Measurements from ENCODE around the gene DNPH1. TPM values are rescaled to one million over a fixed set of nuclear protein-coding genes. Genes with fewer than 3 reads are reported as not detected.
A peak's percentile ranks its signal among the peaks of the same experiment; 100 is the strongest.

DNPH1 gene
- total and polyA plus RNA-seq, 3 experiments from 2014 or later = 68.2 to 80.0 (median 68.3) TPM

GRCh38 chr6:43268355-43268700 lies 39.0 kb upstream of the DNPH1 start:
- H3K4me1 ChIP-seq (ENCODE audit: insufficient read depth, low read length) = peaks cover 5% of the 10 kb centered on the region
- Mint-ChIP-seq H3K27ac (no peak overlapping the region), H3K36me3 (no peaks in the 10 kb centered on the region), H3K27me3 (peaks cover 13 to 14% of the 10 kb centered on the region in 2 donors), H3K4me3 (peak overlapping the region in 3 of 7 donors; percentile 12 to 65 (median 15)), H3K4me1 (peaks cover 7 to 11% (median 8%) of the 10 kb centered on the region in 3 donors), H3K9me3 (no peaks in the 10 kb centered on the region)
- H3K27me3 ChIP-seq (ENCODE audit: insufficient read depth, low read length, poor library complexity, severe bottlenecking) = no peaks in the 10 kb centered on the region
- DNase-seq = no peak
- H3K27ac ChIP-seq (ENCODE audit: low read depth, low read length) = no peak overlapping the region
- ChIA-PET CTCF (interaction anchor here (1.3 to 1.8 kb wide), 2 partner anchors 14 to 130 kb away, joined by 5 to 7 read pairs; no protein-coding TSS in a partner anchor), POLR2A (no interaction called here)
- H3K36me3 ChIP-seq (ENCODE audit: insufficient read depth, low read length) = no peaks in the 10 kb centered on the region
- no peaks in the 10 kb centered on the region for H3K9me3 ChIP-seq (ENCODE audit: low read length)
- no peak overlapping the region for H3K4me3 ChIP-seq (ENCODE audit: low read length)

GRCh38 chr6:43267619-43268354 lies 38.5 kb upstream of the DNPH1 start:
- Mint-ChIP-seq H3K27ac (peak overlapping the region in 1 of 8 donors; percentile 29), H3K36me3 (no peaks in the 10 kb centered on the region), H3K4me3 (peak overlapping the region in 2 of 7 donors; percentile 23 to 46), H3K9me3 (no peaks in the 10 kb centered on the region), H3K4me1 (peaks cover 7 to 11% (median 8%) of the 10 kb centered on the region in 3 donors), H3K27me3 (peaks cover 13 to 14% of the 10 kb centered on the region in 2 donors)
- CTCF ChIA-PET = interaction anchor here (1.3 to 1.8 kb wide), 2 partner anchors 14 to 130 kb away, joined by 5 to 7 read pairs; no protein-coding TSS in a partner anchor
- Histone ChIP-seq H3K27ac (ENCODE audit: low read depth, low read length) (no peak overlapping the region), H3K36me3 (ENCODE audit: insufficient read depth, low read length) (no peaks in the 10 kb centered on the region), H3K27me3 (ENCODE audit: insufficient read depth, low read length, poor library complexity, severe bottlenecking) (no peaks in the 10 kb centered on the region), H3K9me3 (ENCODE audit: low read length) (no peaks in the 10 kb centered on the region), H3K4me3 (ENCODE audit: low read length) (no peak overlapping the region), H3K4me1 (ENCODE audit: insufficient read depth, low read length) (peaks cover 5% of the 10 kb centered on the region)
- POLR2A ChIA-PET = interaction anchor here (0.5 kb wide), 1 partner anchor 209 kb away, joined by 5 read pairs; no protein-coding TSS in a partner anchor
- DNase-seq = no peak

GRCh38 chr6:43265564-43265963 lies 36.3 kb upstream of the DNPH1 start:
- no peak for DNase-seq
- Mint-ChIP-seq H3K4me3 (no peak overlapping the region), H3K27ac (no peak overlapping the region), H3K9me3 (no peaks in the 10 kb centered on the region), H3K36me3 (no peaks in the 10 kb centered on the region), H3K27me3 (peaks cover 10 to 11% of the 10 kb centered on the region in 2 donors), H3K4me1 (peaks cover 7 to 11% (median 8%) of the 10 kb centered on the region in 3 donors)
- no peaks in the 10 kb centered on the region for H3K36me3 ChIP-seq (ENCODE audit: insufficient read depth, low read length)
- CTCF ChIA-PET = interaction anchor here (1.2 kb wide), 1 partner anchor 133 kb away, joined by 4 read pairs; no protein-coding TSS in a partner anchor
- H3K27me3 ChIP-seq (ENCODE audit: insufficient read depth, low read length, poor library complexity, severe bottlenecking) = no peaks in the 10 kb centered on the region
- POLR2A ChIA-PET = no interaction called here
- no peak overlapping the region for H3K4me3 ChIP-seq (ENCODE audit: low read length)
- H3K9me3 ChIP-seq (ENCODE audit: low read length) = no peaks in the 10 kb centered on the region
- no peak overlapping the region for H3K27ac ChIP-seq (ENCODE audit: low read depth, low read length)
- H3K4me1 ChIP-seq (ENCODE audit: insufficient read depth, low read length) = peaks cover 5% of the 10 kb centered on the region

- no peaks in the 10 kb centered on the region for H3K9me3 Mint-ChIP-seq
- no peaks in the 10 kb centered on the region for H3K9me3 ChIP-seq (ENCODE audit: low read length)
- no peak for DNase-seq
- H3K4me1 ChIP-seq (ENCODE audit: insufficient read depth, low read length) = peaks cover 5% of the 10 kb centered on the region
- ChIA-PET CTCF (interaction anchor here (0.7 to 1.5 kb wide), 10 partner anchors 9 to 252 kb away, joined by 3 to 4 read pairs (median 3); partner anchors contain the start of genes DNPH1, POLR1C and YIPF3), POLR2A (interaction anchor here (1.5 kb wide), 1 partner anchor 133 kb away, joined by 5 read pairs; no protein-coding TSS in a partner anchor)
- H3K27ac ChIP-seq (ENCODE audit: low read depth, low read length) = no peak overlapping the region
- no peak overlapping the region for H3K4me3 ChIP-seq (ENCODE audit: low read length)
- peaks cover 5 to 7% of the 10 kb centered on the region in 2 donors for H3K27me3 Mint-ChIP-seq
- H3K36me3 ChIP-seq (ENCODE audit: insufficient read depth, low read length) = no peaks in the 10 kb centered on the region
- H3K27ac Mint-ChIP-seq = peak overlapping the region in 1 of 8 donors; percentile 97
- H3K36me3 Mint-ChIP-seq = no peaks in the 10 kb centered on the region
- no peaks in the 10 kb centered on the region for H3K27me3 ChIP-seq (ENCODE audit: insufficient read depth, low read length, poor library complexity, severe bottlenecking)
- no peak overlapping the region for H3K4me3 Mint-ChIP-seq
- peaks cover 6 to 8% (median 7%) of the 10 kb centered on the region in 3 donors for H3K4me1 Mint-ChIP-seq
Measured at GRCh38 chr6:43264599-43265145, 35.4 kb upstream of the DNPH1 start.

GRCh38 chr6:43263314-43264178 lies 34.3 kb upstream of the DNPH1 start:
- ChIA-PET POLR2A (interaction anchor here (1.5 kb wide), 1 partner anchor 134 kb away, joined by 5 read pairs; no protein-coding TSS in a partner anchor), CTCF (interaction anchor here (0.7 to 2.6 kb wide), 15 partner anchors 9 to 253 kb away, joined by 3 to 18 read pairs (median 3); partner anchors contain the start of genes DNPH1, POLR1C and YIPF3)
- Histone ChIP-seq H3K9me3 (ENCODE audit: low read length) (no peaks in the 10 kb centered on the region), H3K27ac (ENCODE audit: low read depth, low read length) (no peak overlapping the region), H3K36me3 (ENCODE audit: insufficient read depth, low read length) (no peaks in the 10 kb centered on the region), H3K4me1 (ENCODE audit: insufficient read depth, low read length) (no peaks in the 10 kb centered on the region), H3K4me3 (ENCODE audit: low read length) (no peak overlapping the region), H3K27me3 (ENCODE audit: insufficient read depth, low read length, poor library complexity, severe bottlenecking) (no peaks in the 10 kb centered on the region)
- Mint-ChIP-seq H3K4me3 (no peak overlapping the region), H3K4me1 (peaks cover 0 to 3% (median 3%) of the 10 kb centered on the region in 3 donors), H3K9me3 (no peaks in the 10 kb centered on the region), H3K27ac (peak overlapping the region in 1 of 8 donors; percentile 15), H3K36me3 (no peaks in the 10 kb centered on the region), H3K27me3 (peaks cover 0 to 4% of the 10 kb centered on the region in 2 donors)
- peak; percentile 52 to 81 (median 61) for DNase-seq

GRCh38 chr6:43262780-43263313 lies 33.6 kb upstream of the DNPH1 start:
- Histone ChIP-seq H3K27me3 (ENCODE audit: insufficient read depth, low read length, poor library complexity, severe bottlenecking) (no peaks in the 10 kb centered on the region), H3K36me3 (ENCODE audit: insufficient read depth, low read length) (no peaks in the 10 kb centered on the region), H3K4me3 (ENCODE audit: low read length) (no peak overlapping the region), H3K9me3 (ENCODE audit: low read length) (no peaks in the 10 kb centered on the region), H3K27ac (ENCODE audit: low read depth, low read length) (no peak overlapping the region), H3K4me1 (ENCODE audit: insufficient read depth, low read length) (no peaks in the 10 kb centered on the region)
- no peaks in the 10 kb centered on the region for H3K9me3 Mint-ChIP-seq
- no peaks in the 10 kb centered on the region for H3K36me3 Mint-ChIP-seq
- peaks cover 0 to 5% of the 10 kb centered on the region in 2 donors for H3K27me3 Mint-ChIP-seq
- ChIA-PET POLR2A (interaction anchor here (1.5 kb wide), 1 partner anchor 135 kb away, joined by 5 read pairs; no protein-coding TSS in a partner anchor), CTCF (interaction anchor here (0.9 to 2.6 kb wide), 7 partner anchors 38 to 245 kb away, joined by 3 to 18 read pairs (median 3); no protein-coding TSS in a partner anchor)
- DNase-seq = peak in 1 of 5 donors; percentile 37
- peaks cover 0 to 3% (median 3%) of the 10 kb centered on the region in 3 donors for H3K4me1 Mint-ChIP-seq
- H3K4me3 Mint-ChIP-seq = no peak overlapping the region
- peak overlapping the region in 1 of 8 donors; percentile 69 for H3K27ac Mint-ChIP-seq

GRCh38 chr6:43262000-43262779 lies 32.9 kb upstream of the DNPH1 start:
- no peaks in the 10 kb centered on the region for H3K27me3 ChIP-seq (ENCODE audit: insufficient read depth, low read length, poor library complexity, severe bottlenecking)
- Mint-ChIP-seq H3K36me3 (no peaks in the 10 kb centered on the region), H3K4me1 (peaks cover 0 to 3% (median 3%) of the 10 kb centered on the region in 3 donors), H3K4me3 (no peak overlapping the region), H3K27me3 (peaks cover 6 to 7% of the 10 kb centered on the region in 2 donors), H3K27ac (peak overlapping the region in 3 of 8 donors; percentile 17 to 32 (median 17)), H3K9me3 (no peaks in the 10 kb centered on the region)
- ChIA-PET CTCF (interaction anchor here (0.9 to 2.6 kb wide), 5 partner anchors 131 to 246 kb away, joined by 3 to 18 read pairs (median 4); no protein-coding TSS in a partner anchor), POLR2A (no interaction called here)
- H3K36me3 ChIP-seq (ENCODE audit: insufficient read depth, low read length) = no peaks in the 10 kb centered on the region
- no peaks in the 10 kb centered on the region for H3K9me3 ChIP-seq (ENCODE audit: low read length)
- H3K4me1 ChIP-seq (ENCODE audit: insufficient read depth, low read length) = no peaks in the 10 kb centered on the region
- no peak overlapping the region for H3K4me3 ChIP-seq (ENCODE audit: low read length)
- DNase-seq = peak in 1 of 5 donors; percentile 19
- no peak overlapping the region for H3K27ac ChIP-seq (ENCODE audit: low read depth, low read length)
